Spleen (tissue), 7 donors: ENCODE results near the gene LRRC15.

ENCODE experiments used
- POLR2A ChIP-seq, 3 donors: fragments of 450-650 bp; IDR thresholded peaks; one replicate each; pipeline ENCODE4 v1.5.1; 2017; ENCODE audit warnings: antibody characterized with exemption in 3 of 3, mild to moderate bottlenecking in 1 of 3
- POLR2AphosphoS5 ChIP-seq, 3 donors: sonication (generic); formaldehyde crosslinking; IDR thresholded peaks; one replicate each; pipeline ENCODE4 v1.5.1; 2017; ENCODE audit warnings: antibody characterized with exemption in 3 of 3
- TF ChIP-seq, protein P1 (sequence below), 11 experiments: fragments of 200-600 bp in 7 of 11; fragments of 450-650 bp in 4 of 11; sonication (generic) in 4 of 11; IDR thresholded peaks in 8 of 11; conservative IDR thresholded peaks in 3 of 11; 1 replicate in 7 of 11; 2 replicates in 4 of 11; pipeline versions ENCODE4 v1.4.0 to v1.8.0; 2016 to 2021; ENCODE audit warnings: antibody characterized with exemption in 11 of 11, inconsistent platforms in 4 of 11, mild to moderate bottlenecking in 1 of 11
- donor health status: DM: no; HTN: no; CAD: no; lungs with moderate emphysema.
- donor health status: DM: no; HTN: no; CAD: no.
- donor health status: DM: no; HTN: no; CAD: no.

DNA sequence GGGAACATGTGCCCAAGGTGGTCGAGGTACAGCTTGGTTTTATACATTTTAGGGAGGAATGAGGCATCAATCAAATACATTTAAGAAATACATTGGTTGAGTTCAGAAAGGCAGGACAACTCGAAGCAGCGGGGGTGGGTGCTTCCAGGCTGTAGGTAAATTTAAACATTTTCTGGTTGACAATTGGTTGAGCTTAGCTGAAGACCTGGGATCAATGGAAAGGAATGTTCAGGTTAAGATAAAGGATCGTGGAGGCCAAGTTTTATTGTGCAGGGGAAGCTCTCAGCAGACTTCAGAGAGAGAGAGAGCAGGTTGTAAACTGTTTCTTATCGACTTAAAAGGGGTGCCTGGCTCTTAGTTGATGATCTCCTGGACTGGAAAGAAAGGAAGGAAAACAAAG lies 29.7 kb downstream of the LRRC15 start:
- TF ChIP-seq, protein P1, sequence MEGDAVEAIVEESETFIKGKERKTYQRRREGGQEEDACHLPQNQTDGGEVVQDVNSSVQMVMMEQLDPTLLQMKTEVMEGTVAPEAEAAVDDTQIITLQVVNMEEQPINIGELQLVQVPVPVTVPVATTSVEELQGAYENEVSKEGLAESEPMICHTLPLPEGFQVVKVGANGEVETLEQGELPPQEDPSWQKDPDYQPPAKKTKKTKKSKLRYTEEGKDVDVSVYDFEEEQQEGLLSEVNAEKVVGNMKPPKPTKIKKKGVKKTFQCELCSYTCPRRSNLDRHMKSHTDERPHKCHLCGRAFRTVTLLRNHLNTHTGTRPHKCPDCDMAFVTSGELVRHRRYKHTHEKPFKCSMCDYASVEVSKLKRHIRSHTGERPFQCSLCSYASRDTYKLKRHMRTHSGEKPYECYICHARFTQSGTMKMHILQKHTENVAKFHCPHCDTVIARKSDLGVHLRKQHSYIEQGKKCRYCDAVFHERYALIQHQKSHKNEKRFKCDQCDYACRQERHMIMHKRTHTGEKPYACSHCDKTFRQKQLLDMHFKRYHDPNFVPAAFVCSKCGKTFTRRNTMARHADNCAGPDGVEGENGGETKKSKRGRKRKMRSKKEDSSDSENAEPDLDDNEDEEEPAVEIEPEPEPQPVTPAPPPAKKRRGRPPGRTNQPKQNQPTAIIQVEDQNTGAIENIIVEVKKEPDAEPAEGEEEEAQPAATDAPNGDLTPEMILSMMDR (IDR thresholded peaks at IDR 0.05 in 8 of 11, conservative IDR thresholded peaks at IDR 0.05 in 3 of 11) = no peak
- TF ChIP-seq POLR2A (IDR thresholded peaks at IDR 0.05) = no peak
- no peak for TF ChIP-seq POLR2AphosphoS5 (IDR thresholded peaks at IDR 0.05)
